OCI-LY7 (cell line): ENCODE measurements around the gene ZDHHC3.

ENCODE experiments used
- EZH2phosphoT487 ChIP-seq: fragments of 200-600 bp; sonication (generic); IDR thresholded peaks from 2 replicates; pipeline ENCODE4 v1.6.1; 2018; ENCODE audit warnings: low read depth, borderline replicate concordance, mild to moderate bottlenecking, mixed run types, antibody characterized with exemption, low read length, moderate library complexity, mixed read lengths
- TF ChIP-seq, protein P1 (sequence below): fragments of 200-600 bp; sonication (generic); conservative IDR thresholded peaks from 2 replicates; pipeline ENCODE4 v1.5.1; 2014; ENCODE audit warnings: mild to moderate bottlenecking, antibody characterized with exemption, low read length, moderate library complexity, mixed read lengths

DNA sequence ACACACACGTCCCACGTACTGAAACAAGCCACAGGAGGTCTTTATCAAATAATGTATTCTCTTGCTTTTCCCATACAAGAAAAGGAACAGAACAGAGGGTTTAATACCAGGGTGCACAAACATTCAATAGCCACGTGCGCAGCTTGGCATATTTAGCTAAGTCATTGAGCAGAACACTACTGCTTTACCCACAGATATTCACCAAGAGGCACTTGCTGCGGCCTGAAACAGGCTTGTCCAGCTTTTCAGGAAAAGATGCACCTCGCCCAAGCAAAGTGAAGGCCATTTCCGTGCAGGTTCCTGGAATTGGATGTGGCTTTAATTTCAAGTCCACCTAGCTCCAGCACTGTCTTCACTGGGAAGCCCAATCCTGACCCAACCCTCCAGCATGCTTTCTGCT, 17.6 kb downstream of the ZDHHC3 start:
- TF ChIP-seq, protein P1, sequence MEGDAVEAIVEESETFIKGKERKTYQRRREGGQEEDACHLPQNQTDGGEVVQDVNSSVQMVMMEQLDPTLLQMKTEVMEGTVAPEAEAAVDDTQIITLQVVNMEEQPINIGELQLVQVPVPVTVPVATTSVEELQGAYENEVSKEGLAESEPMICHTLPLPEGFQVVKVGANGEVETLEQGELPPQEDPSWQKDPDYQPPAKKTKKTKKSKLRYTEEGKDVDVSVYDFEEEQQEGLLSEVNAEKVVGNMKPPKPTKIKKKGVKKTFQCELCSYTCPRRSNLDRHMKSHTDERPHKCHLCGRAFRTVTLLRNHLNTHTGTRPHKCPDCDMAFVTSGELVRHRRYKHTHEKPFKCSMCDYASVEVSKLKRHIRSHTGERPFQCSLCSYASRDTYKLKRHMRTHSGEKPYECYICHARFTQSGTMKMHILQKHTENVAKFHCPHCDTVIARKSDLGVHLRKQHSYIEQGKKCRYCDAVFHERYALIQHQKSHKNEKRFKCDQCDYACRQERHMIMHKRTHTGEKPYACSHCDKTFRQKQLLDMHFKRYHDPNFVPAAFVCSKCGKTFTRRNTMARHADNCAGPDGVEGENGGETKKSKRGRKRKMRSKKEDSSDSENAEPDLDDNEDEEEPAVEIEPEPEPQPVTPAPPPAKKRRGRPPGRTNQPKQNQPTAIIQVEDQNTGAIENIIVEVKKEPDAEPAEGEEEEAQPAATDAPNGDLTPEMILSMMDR = no peak
- no peak for TF ChIP-seq EZH2phosphoT487
